OCI-LY7 (cell line): Measurements from ENCODE around the gene APRT.

ENCODE experiments used
- EZH2phosphoT487 ChIP-seq: fragments of 200-600 bp; sonication (generic); IDR thresholded peaks from 2 replicates; pipeline ENCODE4 v1.6.1; 2018; ENCODE audit warnings: low read depth, borderline replicate concordance, mild to moderate bottlenecking, mixed run types, antibody characterized with exemption, low read length, moderate library complexity, mixed read lengths
- TF ChIP-seq, protein P1 (sequence below): fragments of 200-600 bp; sonication (generic); conservative IDR thresholded peaks from 2 replicates; pipeline ENCODE4 v1.5.1; 2014; ENCODE audit warnings: mild to moderate bottlenecking, antibody characterized with exemption, low read length, moderate library complexity, mixed read lengths

DNA sequence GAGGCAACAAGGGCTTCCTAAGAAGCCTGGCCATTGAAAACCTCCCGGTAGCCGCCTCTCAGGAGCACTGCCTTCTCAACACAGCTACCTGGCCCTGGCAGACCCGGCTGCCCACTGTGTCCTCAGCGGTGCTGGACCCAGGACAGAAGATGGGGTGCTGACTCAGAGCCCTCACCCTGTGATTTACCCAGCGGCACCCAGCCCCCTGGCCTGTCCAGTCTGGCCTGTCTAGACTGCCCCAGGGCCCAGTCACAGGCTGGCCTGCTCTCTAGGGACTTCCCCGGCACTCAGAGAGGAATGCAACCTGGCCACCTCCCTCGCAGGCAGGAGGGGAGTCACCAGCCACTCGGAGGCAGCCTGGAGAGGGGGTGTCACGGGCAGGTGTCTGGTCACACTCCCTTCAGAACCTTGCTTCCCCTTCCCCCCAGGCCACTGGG is 46.8 kb downstream of the APRT start:
- TF ChIP-seq, protein P1, sequence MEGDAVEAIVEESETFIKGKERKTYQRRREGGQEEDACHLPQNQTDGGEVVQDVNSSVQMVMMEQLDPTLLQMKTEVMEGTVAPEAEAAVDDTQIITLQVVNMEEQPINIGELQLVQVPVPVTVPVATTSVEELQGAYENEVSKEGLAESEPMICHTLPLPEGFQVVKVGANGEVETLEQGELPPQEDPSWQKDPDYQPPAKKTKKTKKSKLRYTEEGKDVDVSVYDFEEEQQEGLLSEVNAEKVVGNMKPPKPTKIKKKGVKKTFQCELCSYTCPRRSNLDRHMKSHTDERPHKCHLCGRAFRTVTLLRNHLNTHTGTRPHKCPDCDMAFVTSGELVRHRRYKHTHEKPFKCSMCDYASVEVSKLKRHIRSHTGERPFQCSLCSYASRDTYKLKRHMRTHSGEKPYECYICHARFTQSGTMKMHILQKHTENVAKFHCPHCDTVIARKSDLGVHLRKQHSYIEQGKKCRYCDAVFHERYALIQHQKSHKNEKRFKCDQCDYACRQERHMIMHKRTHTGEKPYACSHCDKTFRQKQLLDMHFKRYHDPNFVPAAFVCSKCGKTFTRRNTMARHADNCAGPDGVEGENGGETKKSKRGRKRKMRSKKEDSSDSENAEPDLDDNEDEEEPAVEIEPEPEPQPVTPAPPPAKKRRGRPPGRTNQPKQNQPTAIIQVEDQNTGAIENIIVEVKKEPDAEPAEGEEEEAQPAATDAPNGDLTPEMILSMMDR, result no peak
- no peak for TF ChIP-seq EZH2phosphoT487
